Pulmonary artery endothelial cell (primary cell): ENCODE results near the gene SLC22A4. TPM values are rescaled to one million over a fixed set of nuclear protein-coding genes. Genes with fewer than 3 reads are reported as not detected.

Source experiments
- DNase-seq: peaks from one replicate; pipeline ENCODE4 v3.0.0-alpha.2; 2011; ENCODE audit warnings: low read depth, low spot score
- total RNA-seq: library from RNA; depleted of rRNA; stranded (reverse); fragments of >200 nt; gene quantifications from 2 replicates; pipeline ENCODE4 v1.2.3, GENCODE V29; 2014

The SLC22A4 gene
- total RNA-seq, 1 donor from 2014 or later: 4.4 TPM

DNA sequence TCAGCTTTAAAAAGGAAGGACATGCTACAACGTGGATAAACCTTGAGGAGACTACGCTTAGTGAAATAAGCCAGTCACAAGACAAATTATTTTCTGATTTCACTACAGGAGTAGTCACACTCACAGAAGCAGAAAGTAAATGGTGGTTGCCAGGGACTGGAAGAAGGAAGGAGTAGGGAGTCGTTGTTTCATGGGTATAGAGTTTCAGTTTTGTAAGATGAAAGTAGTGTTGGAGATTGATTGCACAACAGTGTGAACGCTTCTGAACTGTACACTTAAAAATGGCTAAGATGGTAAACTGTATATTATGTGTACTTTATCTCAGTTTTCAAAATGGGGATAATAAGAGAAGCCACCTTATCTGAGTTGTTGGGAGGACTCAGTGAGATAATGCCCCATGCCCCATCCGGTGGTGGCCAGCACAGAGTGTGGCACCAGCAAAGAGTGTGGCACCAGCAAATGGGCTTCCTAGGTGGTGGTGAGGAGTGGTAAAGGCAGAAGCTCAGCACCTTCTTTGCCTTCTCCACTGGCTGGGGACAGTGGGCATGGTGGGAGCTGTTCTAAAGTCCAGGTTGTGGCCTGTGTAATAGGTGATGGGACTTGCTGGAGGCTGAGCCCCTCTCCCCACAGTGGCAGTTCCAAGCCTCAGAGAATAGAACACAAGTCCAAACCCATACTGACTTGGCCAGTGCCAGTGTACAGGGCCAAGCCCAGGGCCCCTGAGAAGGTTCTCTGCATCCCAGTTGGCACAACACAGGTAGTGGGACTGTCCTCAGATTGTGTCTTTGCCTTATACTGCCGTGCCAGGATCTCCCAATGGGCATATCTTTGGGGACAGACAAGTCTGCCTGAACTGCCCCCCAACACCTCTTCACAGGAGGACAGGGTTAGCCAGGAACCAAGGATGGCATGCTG is 4.4 kb downstream of the SLC22A4 start:
- DNase-seq: no peak

DNA sequence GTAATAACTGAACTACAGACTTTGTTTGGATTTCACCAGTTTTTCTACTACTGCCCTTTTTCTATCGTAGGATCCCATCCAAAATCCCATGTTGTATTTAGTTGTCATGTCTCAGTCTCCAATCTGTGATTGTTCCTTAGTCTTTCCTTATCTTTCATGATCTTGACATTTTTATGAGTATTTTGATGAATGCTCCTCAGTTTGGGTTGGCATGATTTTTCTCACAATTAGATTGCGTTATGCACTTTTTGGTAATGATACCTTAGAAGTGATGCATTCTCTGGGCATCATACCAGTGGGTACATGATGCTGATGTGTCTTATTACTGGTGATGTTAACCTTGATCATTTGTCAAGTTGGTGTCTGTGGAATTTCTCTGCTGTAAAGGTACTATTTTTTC is 5.7 kb downstream of the SLC22A4 start:
- DNase-seq: no peak

DNA sequence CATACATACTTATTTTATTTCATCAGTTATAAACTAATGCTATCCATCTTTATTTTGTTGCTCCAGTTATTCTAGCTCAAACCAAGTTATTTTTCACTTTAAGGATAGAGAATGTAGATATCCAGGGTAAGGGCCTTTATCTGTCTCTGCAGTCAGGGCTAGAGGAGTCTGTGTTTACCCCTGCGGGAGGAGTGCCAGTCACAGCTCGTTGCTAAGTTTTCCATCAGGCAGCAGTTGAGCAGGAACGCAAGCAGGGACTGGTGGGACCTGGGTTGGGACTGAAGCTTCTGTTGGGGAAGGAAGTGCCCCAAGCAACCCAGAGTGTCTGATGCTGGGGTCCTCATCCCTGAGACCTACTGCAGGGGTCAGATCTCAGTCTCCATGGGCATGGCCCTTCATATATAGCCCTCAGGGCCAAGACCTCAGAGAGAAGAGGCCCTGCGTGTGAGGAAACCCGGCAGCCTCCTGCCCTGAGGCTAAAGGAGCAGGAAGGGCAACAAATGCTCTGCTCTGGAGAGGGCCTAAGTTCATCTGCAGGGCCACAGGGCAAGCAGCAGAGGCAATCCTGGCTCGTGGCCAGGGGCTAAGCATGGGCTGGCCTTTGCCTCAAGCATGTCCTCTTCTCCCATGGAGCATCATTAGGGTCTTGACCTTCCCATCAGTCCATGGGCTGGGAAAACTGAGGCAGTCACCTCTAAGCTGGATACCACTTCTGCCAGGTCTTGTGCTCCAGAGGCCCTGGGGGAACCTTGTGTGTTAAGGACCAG is 6.6 kb downstream of the SLC22A4 start:
- DNase-seq: no peak

DNA sequence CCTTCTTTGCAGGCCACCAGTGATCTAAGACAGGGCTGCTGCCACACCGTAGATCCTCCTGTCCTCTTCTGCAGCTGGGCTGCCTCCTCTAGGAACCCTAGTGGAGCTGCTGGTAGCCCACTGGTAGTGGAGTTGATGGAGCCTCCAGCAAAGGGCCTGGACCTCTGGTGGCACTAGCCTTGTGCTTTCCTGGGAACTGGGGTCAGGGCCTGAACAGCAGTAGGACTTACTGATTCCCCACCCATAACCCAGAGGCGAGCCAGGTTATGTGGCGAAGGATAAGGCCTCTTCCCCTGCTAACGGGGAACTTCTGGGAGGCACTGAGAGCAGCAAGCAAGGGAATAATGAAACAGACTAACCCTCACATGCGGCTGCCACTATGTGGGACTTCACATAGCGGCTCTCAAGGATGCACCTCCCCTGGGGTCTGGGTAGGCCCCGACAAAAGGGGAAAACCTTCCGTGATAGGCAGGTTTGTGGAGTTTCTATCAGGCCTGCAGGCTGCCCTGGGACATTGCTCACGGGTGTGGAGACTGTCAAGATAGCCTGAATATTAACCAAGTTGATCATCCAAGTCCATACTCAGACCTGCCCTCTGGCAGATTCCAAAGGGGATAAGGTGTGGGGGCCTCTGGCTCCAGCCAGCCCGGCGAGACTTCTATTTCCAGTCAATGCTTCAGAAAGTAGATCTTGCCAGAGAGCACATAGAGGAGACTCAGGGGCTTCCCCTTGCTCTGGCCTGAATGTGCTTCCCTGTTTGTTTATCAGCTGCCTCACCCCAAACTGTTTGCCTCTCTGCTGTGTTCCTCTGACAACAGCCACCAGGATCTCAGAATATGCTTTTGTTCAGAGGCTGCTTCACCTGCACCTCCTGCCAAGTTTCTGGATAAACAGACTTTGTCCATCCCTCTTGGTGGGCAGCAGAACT is 7.4 kb downstream of the SLC22A4 start:
- DNase-seq: no peak

DNA sequence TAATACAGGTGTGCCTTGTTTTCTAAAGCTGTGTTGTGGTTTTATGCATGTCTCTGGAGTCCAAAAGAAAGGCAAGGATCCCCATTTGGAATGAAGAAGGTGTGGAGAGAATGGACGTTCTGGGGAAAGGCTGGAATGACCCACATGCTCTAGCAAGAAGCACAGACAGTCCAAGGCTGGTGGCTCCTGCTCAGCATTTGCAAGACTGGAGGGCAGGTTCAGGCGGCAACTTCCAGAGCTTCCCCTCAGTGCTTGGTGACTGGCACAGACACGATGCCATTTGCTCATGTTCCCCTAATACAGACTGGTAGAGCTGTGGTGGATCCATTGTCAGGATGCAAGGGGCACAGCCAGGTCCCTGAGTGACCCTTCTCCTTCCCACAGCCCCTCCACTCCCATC is 8.2 kb downstream of the SLC22A4 start:
- no peak for DNase-seq

DNA sequence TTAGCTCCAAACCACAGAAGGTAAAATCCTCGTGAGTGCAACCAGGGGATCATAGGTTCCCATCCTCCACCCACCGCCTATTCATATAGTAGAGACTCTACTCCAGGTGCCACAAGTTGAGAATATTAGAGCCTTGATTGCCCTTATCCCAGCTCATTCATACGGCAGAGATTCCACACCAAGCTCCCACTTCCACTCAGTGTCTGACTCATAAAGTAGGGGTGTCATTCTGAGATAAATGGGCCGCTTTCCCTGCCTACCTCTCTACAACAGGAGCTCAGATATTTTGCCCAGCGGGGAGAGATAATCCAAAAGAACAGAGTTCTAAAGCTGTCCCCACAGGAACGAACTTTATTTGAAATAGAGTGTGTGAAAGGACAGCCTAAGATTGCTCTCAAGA is 9.4 kb downstream of the SLC22A4 start:
- DNase-seq: no peak

DNA sequence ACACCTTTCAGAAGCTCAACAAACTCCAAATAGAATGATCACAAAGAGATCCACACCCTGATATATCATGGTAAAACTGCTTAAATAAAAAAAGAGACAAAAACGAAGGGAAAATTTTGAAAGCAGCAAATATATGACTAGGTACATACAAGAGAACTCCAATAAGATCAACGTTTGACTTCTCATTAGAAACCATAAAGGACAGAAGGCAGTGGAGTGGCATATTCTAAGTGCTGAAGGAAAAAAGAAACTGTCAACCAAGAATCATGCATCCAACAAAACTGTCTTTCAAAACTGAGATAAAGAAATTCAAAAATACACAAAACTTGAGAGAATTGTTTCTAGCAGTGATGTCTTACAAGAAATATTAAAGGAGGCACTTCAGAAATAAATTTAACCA is 11.2 kb downstream of the SLC22A4 start:
- DNase-seq: no peak

DNA sequence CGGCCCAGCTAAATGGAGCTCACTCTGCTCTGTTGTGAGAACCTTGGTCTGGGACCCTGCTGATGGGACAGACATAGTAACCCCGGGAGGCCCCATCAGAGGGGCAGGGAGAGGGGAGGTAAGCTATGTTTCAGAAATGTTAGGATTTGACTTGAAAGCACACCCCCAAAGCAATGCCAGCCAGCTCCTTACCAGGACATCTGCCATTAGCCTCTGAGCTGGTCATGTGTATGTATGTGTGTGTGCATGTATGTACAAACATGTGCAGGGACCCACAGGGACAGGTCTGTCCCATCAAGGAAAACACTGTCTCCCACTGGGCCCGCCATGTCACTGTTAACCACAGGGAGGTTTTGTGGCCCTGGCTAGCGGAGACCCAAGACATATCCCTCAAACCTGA is 14.5 kb downstream of the SLC22A4 start:
- DNase-seq: no peak

DNA sequence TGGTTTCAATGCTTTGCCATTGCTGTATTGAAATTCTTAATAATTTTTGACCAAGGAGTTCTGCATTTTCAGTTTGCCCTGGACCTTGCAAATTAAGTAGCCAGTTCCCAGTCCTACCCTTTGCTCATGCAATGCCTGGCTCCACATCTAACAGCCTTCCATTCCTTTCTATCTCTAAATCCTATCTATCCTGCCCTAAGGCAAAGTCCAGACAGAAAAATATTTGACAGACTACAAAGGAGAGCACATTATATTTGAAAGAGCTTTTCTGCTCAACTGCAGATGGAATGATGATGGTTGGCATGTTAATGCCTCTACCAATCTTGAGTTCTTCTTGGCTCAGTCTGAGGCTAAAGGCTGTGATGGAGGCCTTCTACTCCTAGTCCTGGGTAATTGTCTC is 15.5 kb downstream of the SLC22A4 start:
- DNase-seq: no peak

DNA sequence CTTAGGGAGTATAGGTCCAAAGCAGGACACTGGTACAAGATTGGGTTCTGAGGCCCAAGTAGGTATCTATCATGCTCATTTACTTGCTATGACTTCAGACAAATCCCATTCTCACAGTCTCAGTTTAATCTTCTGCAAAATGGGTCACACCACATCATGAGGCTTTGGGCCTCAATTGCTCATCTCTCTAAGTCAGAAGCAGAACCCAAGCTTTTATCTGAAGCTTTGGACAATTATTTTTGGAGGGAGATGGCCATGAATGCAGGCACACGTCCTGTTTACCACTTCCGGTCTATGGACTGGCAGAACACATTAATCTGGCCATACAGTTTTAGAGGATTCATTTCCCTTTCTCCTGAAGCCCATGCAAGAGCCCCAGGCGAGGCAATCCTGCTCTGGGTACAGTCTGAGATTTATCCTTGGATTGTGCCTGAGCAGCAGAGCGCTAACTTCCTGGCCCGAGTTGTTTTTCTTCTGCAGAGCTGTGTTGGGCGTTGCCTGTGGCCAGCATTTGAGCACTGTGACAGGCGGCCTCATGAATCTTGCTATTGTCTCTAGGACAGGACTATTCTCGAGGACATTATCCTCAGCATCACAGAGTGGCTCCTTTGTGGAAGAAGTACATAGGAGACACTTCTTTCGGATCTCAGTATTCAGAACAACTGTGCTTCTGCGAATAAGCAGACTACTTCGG is 16.1 kb downstream of the SLC22A4 start:
- DNase-seq: no peak

DNA sequence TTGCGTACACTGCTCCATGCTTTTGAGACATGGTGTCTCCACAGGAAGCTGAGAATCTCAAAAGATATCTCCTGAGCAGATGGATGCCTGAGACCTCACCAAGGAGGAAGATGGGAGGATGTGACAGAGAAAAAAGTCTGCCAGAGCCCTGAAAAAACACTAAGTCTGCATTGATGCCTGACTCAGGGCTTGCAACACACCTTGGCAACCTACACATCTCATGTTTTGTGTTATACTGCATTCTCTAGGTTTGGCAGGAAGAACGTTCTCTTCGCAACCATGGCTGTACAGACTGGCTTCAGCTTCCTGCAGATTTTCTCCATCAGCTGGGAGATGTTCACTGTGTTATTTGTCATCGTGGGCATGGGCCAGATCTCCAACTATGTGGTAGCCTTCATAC is 19.2 kb downstream of the SLC22A4 start:
- no peak for DNase-seq

DNA sequence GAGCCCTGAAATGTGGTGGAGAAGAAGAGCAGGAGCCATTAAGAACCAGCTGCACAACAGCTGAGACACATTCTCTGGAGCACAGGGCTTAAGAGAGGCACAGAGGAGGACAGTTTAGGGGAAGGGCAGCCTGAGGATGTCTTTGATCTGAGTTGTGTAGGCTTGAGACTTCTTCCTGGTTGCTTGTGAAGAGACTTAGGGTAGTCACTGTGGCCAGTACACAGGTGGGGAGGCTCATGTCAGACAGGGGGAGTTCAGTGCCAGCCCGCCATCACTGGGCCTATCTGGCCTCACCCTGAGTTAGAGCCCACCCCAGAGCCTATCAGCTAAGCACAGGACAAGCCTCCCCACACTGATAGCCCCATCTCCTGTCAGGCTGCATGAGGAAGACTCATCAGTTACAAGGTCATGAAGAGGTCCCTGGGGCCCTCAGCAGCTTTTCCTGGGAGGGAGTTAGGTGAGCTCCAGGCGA is 19.8 kb downstream of the SLC22A4 start:
- no peak for DNase-seq

DNA sequence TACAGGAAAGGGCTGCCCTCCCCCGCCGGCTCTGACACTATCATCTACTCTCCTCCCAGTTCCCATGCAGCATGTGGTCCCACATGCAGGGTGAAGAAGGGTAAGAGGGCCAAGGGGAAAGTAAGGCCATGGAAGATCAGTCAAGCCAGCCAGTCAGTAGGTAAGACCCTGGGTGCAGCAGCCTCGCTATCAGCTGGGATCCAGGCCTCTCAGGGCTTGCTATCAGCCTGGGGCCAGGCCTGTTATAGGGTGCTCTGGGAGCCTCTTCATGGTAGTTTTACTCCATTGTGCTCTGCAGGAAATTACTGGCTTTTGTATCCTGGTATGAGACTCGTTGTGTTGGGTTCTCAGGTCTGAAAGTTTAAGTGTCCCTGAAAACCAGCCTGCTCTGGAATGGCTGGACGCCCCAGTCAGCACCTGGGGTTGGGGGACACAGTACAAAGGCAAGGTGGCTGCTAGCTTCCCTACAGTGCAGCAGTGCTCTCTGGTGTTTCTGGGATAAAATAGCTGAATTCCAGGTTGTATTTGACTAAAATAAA is 21.4 kb downstream of the SLC22A4 start:
- no peak for DNase-seq

DNA sequence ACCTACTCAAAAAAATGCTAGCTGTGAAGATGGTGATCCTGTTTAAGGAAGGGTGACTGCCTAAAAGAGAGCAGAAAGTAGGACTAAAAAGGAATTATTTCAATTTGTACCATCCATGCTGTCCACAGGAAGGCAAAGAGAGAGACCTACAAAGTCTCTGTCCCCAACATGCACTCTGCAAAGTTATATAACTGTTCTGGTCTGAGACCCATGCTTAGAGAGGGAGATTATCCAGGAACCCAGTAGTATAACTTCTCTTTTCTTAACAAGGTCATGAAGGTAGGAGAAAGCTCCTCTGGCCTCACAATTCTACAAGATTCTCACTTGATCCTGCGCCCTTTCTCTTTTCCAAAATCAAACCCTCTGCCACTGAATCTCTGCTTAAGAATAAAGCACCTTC is 25.8 kb downstream of the SLC22A4 start:
- no peak for DNase-seq

DNA sequence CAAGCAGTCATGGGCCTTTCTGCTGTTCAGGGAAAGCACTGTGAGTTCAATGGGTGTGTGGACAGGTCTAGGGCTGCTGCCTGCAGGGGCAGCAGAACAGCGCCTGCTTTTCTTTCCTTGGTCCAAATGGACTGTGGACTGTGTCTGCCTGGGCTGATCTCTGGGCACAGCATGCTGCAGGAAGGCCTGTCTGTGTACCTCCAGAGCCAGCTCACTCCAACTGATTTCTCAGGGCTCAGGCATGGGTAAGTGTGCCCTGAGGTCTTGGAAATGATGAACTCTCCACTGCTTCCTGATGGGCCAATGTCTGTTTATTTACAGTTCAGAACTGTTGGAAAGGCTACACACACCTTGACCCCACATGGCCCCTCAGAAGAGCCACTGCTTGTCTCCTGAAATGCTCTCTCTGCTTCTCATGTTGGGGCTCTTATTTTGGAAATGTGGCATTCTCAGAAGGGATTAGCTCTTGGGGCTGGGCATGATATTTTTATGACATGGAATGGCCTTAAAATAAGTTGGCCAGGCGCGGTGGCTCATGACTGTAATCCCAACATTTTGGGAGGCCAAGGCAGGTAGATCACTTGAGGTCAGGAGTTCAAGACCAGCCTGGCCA is 27.0 kb downstream of the SLC22A4 start:
- no peak for DNase-seq

DNA sequence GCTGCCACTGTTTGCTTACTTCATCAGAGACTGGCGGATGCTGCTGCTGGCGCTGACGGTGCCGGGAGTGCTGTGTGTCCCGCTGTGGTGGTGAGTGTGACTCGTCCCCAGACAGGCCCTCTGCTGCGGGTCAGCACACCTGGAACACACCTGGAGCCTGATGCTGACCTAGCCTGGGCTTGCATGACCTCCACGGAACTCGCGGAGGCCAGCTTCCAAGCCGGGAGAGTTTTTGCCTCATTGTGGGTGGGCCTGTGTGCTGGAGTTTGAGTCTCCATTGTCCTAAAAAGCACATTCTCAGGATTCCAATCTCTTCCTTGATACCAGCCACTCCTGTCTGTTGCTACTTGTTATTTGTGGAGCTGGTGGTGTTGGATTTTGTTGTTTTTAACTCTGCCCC is 28.1 kb downstream of the SLC22A4 start:
- DNase-seq: no peak

DNA sequence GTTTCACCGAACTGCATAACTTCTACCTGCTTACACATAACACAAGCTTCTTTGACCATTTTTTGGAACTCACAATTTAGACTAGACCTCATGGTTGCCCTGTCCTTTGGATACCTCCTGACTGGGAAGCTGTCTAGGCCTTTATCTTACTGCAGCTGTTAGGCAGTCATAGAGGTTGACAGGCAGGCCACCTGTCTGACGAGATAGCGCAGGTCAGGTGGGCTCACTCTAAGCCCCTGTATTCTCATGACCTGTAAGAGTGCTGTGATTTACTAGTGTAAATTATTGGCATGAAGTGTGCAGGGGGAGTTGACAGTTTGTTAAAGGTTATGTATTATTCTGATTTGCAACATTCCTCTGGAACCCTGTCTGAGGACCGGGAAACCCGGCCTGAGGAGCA is 29.0 kb downstream of the SLC22A4 start:
- DNase-seq: no peak

DNA sequence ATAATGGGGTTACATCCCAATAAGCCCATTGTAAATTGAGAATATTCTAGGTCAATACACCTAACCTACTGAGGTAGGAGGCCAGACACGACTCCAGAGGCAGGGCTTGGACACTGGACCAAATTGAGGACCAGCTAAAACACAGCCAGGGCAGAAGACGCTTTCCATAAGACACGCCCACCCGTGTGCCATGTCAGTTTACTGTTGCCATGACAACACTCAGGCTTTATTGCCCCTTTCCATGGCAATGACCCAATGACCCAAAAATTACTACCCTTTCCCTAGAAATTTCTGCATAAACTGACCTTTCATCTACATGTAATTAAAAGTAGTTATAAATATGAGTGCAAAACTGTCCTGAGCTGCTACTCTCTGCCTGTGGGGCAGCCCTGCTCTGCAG is 31.5 kb downstream of the SLC22A4 start:
- no peak for DNase-seq

DNA sequence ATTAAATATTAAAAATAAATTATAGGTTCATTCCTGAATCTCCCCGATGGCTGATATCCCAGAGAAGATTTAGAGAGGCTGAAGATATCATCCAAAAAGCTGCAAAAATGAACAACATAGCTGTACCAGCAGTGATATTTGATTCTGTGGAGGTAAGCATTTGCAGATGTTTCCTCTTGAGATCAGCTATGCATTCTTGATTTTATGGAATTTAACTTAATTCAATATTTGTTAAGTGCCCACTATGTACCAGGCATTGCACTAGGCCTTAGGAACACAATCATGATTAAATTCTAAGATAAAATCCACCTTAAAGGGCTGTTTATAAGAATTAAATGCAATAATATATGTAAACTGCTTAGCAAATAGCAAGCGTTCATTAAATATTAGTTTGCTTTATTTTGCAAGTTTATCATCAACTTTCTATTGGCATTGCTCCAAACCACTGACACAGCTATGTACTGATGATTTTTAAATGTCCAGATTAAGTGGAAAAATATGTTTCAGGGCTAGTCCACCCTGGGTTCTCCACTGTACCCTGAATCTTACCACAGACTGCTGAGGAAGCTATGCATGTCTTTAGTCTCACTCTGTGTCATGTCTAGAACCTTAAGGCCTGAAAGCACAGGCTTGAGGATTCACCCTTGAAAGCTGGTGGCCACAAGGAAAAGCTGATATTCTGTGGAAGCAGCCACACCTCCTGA is 33.2 kb downstream of the SLC22A4 start:
- no peak for DNase-seq

DNA sequence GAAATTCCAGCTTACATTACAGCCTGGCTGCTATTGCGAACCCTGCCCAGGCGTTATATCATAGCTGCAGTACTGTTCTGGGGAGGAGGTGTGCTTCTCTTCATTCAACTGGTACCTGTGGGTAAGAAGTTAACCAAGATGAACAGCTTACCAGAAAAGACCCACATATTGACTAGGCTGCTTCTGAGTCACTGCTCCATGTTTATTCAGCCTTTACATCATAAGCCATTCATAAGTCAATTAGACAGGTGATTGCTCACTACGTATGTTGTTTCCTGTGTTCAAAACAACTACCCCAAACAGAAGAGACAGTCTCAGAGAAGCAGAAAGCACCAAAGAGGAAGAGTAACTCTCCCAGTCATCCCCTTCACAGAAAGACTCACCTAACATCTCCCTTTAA is 40.6 kb downstream of the SLC22A4 start:
- DNase-seq: no peak
